ENCODE results near the gene SLC34A3. TPM values are rescaled to one million over a fixed set of nuclear protein-coding genes. Genes with fewer than 3 reads are reported as not detected.

The SLC34A3 gene
- total RNA-seq, 1 donor from 2014 or later = not detected

GRCh38 chr9:137252555-137253506, 22.1 kb downstream of the SLC34A3 start:
- no peak for DNase-seq
- Histone ChIP-seq H3K27me3 (ENCODE audit: low read depth) (no peaks in the 10 kb centered on the region), H3K4me1 (peaks cover 55% of the 10 kb centered on the region)

GRCh38 chr9:137253717-137254623, 23.3 kb downstream of the SLC34A3 start:
- peak overlapping the region; percentile 93 for H3K4me3 ChIP-seq
- no peak for DNase-seq
- H3K9me3 ChIP-seq (replicated peaks) = no peaks in the 10 kb centered on the region
- peak overlapping the region; percentile 93 for H3K27ac ChIP-seq (replicated peaks)
- intact Hi-C loops (cut with micrococcal nuclease) = no loop called here
- no peak for TF ChIP-seq CTCF (IDR thresholded peaks at IDR 0.05; ENCODE audit: borderline replicate concordance)
- H3K27me3 ChIP-seq (ENCODE audit: low read depth) = no peaks in the 10 kb centered on the region
- peaks cover 28% of the 10 kb centered on the region for H3K36me3 ChIP-seq
- H3K4me1 ChIP-seq = peaks cover 58% of the 10 kb centered on the region

More at GRCh38 chr9:137252555-137253506, 22.1 kb downstream of the SLC34A3 start:
- intact Hi-C loops (cut with micrococcal nuclease) = no loop called here
- Histone ChIP-seq H3K4me3 (no peak overlapping the region), H3K9me3 (replicated peaks) (no peaks in the 10 kb centered on the region), H3K27ac (replicated peaks) (no peak overlapping the region), H3K36me3 (peaks cover 17% of the 10 kb centered on the region)
- TF ChIP-seq CTCF (IDR thresholded peaks at IDR 0.05; ENCODE audit: borderline replicate concordance) = no peak

- peak; percentile 95 for DNase-seq
- peak; percentile 28 for TF ChIP-seq CTCF (IDR thresholded peaks at IDR 0.05; ENCODE audit: borderline replicate concordance)
- H3K9me3 ChIP-seq (replicated peaks) = no peaks in the 10 kb centered on the region
- peak within 1 kb of the TSS; percentile 93 for H3K4me3 ChIP-seq
- H3K27me3 ChIP-seq (ENCODE audit: low read depth) = no peaks in the 10 kb centered on the region
- H3K36me3 ChIP-seq = peaks cover 33% of the 10 kb centered on the region
- H3K27ac ChIP-seq (replicated peaks) = peak within 1 kb of the TSS; percentile 93
- peaks cover 54% of the 10 kb centered on the region for H3K4me1 ChIP-seq
- intact Hi-C loops (cut with micrococcal nuclease) = no loop called here
These were observed 24.1 kb downstream of the SLC34A3 start, which contains the start of gene NELFB for GRCh38 chr9:137254624-137255447. NELFB (plus strand) TSS chr9:137255327.

- Histone ChIP-seq H3K4me3 (peak overlapping the region; percentile 93), H3K27me3 (ENCODE audit: low read depth) (no peaks in the 10 kb centered on the region), H3K27ac (replicated peaks) (peak overlapping the region; percentile 93), H3K9me3 (replicated peaks) (no peaks in the 10 kb centered on the region), H3K4me1 (peaks cover 47% of the 10 kb centered on the region), H3K36me3 (peaks cover 33% of the 10 kb centered on the region)
- DNase-seq = peak; percentile 46
- intact Hi-C loops (cut with micrococcal nuclease) = no loop called here
- no peak for TF ChIP-seq CTCF (IDR thresholded peaks at IDR 0.05; ENCODE audit: borderline replicate concordance)
These were observed 24.9 kb downstream of the SLC34A3 start for GRCh38 chr9:137255448-137256114.
